ENCODE data around the gene SP6. TPM values are rescaled to one million over a fixed set of nuclear protein-coding genes. Genes with fewer than 3 reads are reported as not detected.

The SP6 gene
- total and polyA plus RNA-seq, 2 of the 8 experiments (the other 6 are each of a cell fraction or from before 2014, with no cell fraction given): 1.2 to 1.5 TPM

- no peak for TF ChIP-seq ATF3 (IDR thresholded peaks at IDR 0.05; ENCODE audit: insufficient read depth, low read depth, low read length)
- TF ChIP-seq BACH1 (IDR thresholded peaks at IDR 0.05; ENCODE audit: low read length): no peak
- TF ChIP-seq CHD1 (IDR thresholded peaks at IDR 0.05; ENCODE audit: low read depth, low read length): no peak
- no peak for TF ChIP-seq SRF (IDR thresholded peaks at IDR 0.05; ENCODE audit: low read depth, low read length)
- TF ChIP-seq TBP (IDR thresholded peaks at IDR 0.05; ENCODE audit: low read depth, low read length): no peak
- TF ChIP-seq POLR2AphosphoS5 (IDR thresholded peaks at IDR 0.05; ENCODE audit: low read depth, low read length): no peak
- TF ChIP-seq SAP30 (IDR thresholded peaks at IDR 0.05; ENCODE audit: insufficient read depth, insufficient replicate concordance, low read length): no peak
- no peak for TF ChIP-seq NANOG (IDR thresholded peaks at IDR 0.05; ENCODE audit: insufficient read depth, low read depth, low read length, poor library complexity, severe bottlenecking)
- no peak for TF ChIP-seq JUN (IDR thresholded peaks at IDR 0.05; ENCODE audit: low read depth, low read length)
These were observed 30.8 kb downstream of the SP6 start (continued) for GRCh38 chr17:47820033-47820789.

All from H1 (cell line).